SHP77 (cell line): ENCODE measurements around the gene EEF2.
"Not testable (repeated sequence)": the region's sequence is repeated elsewhere in the genome, so short reads cannot be mapped to it uniquely, and the experiment has no call there.

Experiments used
- DNase-seq, 2 experiments: peaks; one replicate each; lab custom pipeline; 2025; lab: John Stamatoyannopoulos, UW

The EEF2 gene

GRCh38 chr19:3944018-3944721, 41.1 kb downstream of the EEF2 start:
- DNase-seq: no peak

DNA sequence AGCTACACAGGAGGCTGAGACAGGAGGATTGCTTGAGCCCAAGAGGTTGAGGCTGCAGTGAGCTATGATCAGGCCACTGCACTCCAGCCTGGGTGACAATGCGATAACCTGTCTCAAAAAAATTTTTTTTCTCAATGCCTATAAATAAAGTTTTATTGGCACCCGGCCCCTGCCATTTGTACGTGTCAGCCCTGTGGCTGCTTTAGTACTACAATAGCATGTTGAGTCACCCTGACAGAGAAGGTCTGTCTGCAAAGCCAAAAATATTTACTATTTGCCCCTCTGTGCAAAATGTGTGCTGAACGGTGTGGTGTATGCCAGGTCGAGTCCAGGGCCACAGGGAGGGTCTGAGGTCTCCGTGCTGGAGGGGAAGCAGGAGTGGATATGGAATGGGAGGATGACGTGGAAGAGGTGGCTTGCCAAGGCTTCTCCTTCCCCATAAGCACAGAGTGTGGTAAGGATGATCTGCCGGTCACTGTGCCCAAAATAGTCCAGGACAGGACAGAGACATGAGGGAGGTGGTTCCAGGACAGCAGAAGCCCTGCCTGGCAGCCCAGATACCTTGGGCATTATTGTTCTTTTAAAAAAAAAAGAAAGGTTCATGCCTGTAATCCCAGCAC, 42.4 kb downstream of the EEF2 start:
- no peak for DNase-seq

DNA sequence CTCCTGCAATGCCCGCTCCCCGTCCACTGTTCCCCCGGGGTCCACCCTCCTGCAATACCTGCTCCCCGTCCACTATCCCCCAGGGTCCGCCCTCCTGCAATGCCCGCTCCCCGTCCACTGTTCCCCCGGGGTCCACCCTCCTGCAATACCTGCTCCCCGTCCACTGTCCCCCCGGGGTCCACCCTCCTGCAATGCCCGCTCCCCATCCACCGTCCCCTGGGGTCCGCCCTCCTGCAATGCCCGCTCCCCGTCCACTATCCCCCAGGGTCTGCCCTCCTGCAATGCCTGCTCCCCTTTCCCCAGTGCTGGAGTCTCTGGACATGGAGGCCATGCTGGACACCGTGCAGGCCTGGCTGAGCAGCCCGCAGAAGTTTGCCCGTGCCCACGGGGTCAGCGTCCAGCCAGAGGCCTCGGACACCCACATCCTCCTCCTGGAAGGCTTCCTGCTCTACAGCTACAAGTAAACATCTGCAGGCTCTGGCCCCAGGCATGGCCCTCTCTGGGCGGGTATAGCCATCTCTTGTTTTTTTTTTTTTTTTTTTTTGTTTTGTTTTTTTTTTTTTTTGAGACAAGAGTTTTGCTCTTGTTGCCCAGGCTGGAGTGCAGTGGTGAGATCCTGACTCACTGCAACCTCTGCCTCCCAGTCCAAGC, 46.8 kb downstream of the EEF2 start:
- not testable (repeated sequence) for DNase-seq

DNA sequence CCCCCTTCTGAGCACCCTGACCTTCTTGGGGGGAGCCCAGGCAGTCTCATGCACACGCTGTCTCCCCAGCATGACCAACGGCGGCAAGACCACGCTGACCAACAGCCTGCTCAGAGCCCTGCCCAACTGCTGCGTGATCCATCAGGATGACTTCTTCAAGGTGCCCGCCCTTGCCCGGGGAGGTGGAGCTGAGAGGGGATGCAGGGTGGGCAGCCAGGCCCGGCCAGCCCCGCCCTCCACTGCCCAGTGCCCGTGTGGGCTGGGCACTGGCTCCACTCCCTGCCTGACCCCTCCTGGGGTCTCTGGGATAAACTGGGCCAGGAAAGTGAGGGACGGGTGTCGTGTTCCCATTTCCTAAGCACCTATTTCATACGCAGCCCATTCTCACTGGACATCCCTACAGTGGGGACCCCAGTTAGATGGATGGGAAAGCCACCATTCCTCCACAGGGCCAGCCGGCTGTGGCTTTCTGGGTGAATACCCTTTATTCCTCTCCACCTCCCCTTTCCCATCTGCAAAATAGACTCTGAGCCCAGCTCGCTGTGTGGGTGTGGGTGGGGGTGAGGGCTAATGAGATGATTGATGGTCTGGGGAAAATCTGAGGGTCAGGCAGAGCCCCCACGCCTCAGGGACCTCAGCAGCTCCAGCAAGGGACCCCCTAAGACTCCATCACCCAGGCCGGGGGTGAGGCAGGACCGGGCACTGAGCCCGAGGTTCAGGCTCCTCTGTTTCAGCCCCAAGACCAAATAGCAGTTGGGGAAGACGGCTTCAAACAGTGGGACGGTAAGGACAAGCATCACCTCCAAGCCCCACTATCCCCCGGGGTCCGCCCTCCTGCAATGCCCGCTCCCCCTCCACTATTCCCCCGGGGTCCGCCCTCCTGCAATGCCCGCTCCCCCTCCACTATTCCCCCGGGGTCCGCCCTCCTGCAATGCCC, 48.5 kb downstream of the EEF2 start:
- DNase-seq: no peak

- no peak for DNase-seq
Observed at GRCh38 chr19:3932931-3933810, 52.1 kb downstream of the EEF2 start, which contains the start of gene NMRK2. Gene NMRK2 (plus strand): TSS chr19:3933069. CDS start chr19:3933672, 603 bp downstream.

DNA sequence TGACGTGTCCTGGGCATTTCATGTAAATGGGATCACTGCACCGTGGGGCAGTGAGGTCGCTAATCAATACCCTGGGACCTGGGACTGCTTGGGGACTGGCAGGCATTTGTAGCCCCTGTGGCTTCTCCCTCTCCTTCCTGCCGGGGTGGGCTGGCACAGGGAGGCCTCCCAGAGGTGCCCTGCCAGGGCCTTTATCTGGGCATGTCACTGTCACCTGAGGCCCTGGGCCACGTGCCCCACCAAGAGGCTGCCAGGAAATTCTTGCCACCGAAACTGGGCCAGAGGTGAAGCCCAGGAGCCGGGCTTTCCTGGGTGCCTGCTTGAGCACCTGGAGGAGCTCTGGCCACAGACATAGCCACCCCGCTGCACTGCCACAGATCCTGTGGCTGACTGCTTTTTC, 54.2 kb downstream of the EEF2 start:
- no peak for DNase-seq
